ENCODE results near the gene GNL2. TPM values are rescaled to one million over a fixed set of nuclear protein-coding genes. Genes with fewer than 3 reads are reported as not detected.

GNL2 gene
- total RNA-seq = 46.1 TPM

GRCh38 chr1:37595440-37596181, at the start of gene GNL2:
GNL2 (minus strand) TSS chr1:37595937; CDS start chr1:37595822, 115 bp downstream.

GRCh38 chr1:37634244-37634991, 38.7 kb upstream of the GNL2 start, which contains the start of gene RSPO1:
RSPO1 (minus strand) TSS chr1:37634892; CDS start chr1:37629661, 5,231 bp downstream.

GRCh38 chr1:37556712-37557196, 39.0 kb downstream of the GNL2 start, which contains the start of gene DNALI1:
DNALI1 (plus strand) TSS chr1:37556940; CDS start chr1:37556995, 55 bp downstream.

GRCh38 chr1:37553927-37554808, 41.6 kb downstream of the GNL2 start, which contains the start of gene SNIP1:
SNIP1 (minus strand) TSS chr1:37554293; CDS start chr1:37554229, 64 bp downstream.

Small RNAs within 50 kb of the gene (small RNA-seq; reads per million reads assigned to genes)
- gene AL034379.1 = not detected

Other genes with a start within 250 kb of the GNL2 start
- 0.46 TPM for gene ZC3H12A, start 121.4 kb downstream of the GNL2 start, total RNA-seq
- 138 TPM for gene MEAF6, start 81.2 kb downstream of the GNL2 start, total RNA-seq
- gene SNIP1, start 41.6 kb downstream of the GNL2 start, total RNA-seq = 16.6 TPM
- 10.6 TPM for gene DNALI1, start 39.0 kb downstream of the GNL2 start, total RNA-seq
- not detected for gene RSPO1, start 39.0 kb upstream of the GNL2 start, total RNA-seq
- 2.1 TPM for gene CDCA8, start 96.6 kb upstream of the GNL2 start, total RNA-seq
- gene EPHA10, start 169.2 kb upstream of the GNL2 start, total RNA-seq = 21.0 TPM
- gene MANEAL, start 197.9 kb upstream of the GNL2 start, total RNA-seq = 41.5 TPM
- 25.1 TPM for gene C1orf122, start 211.9 kb upstream of the GNL2 start, total RNA-seq
- 9.7 TPM for gene YRDC, start 212.3 kb upstream of the GNL2 start, total RNA-seq